Fibroblast of lung (primary cell): Measurements from ENCODE around the gene PKIG. TPM values are rescaled to one million over a fixed set of nuclear protein-coding genes. Genes with fewer than 3 reads are reported as not detected.

Source experiments
- DNase-seq, 2 donors: peaks; one replicate each; pipeline versions ENCODE4 v3.0.0 to v3.0.0-alpha.2; 2010; ENCODE audit warnings: low read depth in 2 of 2
- H2AFZ ChIP-seq: 2 replicates; pipeline ENCODE4 v1.5.1; 2012; ENCODE audit warnings: low read length, control low read depth, inconsistent platforms
- H3K27ac ChIP-seq: 2 replicates; pipeline ENCODE4 v1.5.1; 2011; ENCODE audit warnings: low read length, control low read depth; ENCODE audit not compliant: insufficient read depth
- H3K27me3 ChIP-seq: 2 replicates; pipeline ENCODE4 v1.5.1; 2011; ENCODE audit warnings: mild to moderate bottlenecking, low read length; ENCODE audit not compliant: control insufficient read depth, insufficient read depth
- H3K36me3 ChIP-seq: 2 replicates; pipeline ENCODE4 v1.5.1; 2011; ENCODE audit warnings: low read length; ENCODE audit not compliant: control insufficient read depth, insufficient read depth
- H3K4me1 ChIP-seq: 2 replicates; pipeline ENCODE4 v1.5.1; 2011; ENCODE audit warnings: low read length; ENCODE audit not compliant: control insufficient read depth, insufficient read depth; ENCODE audit errors: extremely low read depth
- H3K4me2 ChIP-seq: 2 replicates; pipeline ENCODE4 v1.5.1; 2011; ENCODE audit warnings: low read length, control low read depth; ENCODE audit not compliant: insufficient read depth; ENCODE audit errors: extremely low read depth
- H3K4me3 ChIP-seq, 4 experiments: fragments of 200-600 bp in 1 of 4; sonication (generic) in 1 of 4; replicated peaks in 1 of 4; 2 replicates each; pipeline ENCODE4 v1.5.1; 2011 to 2016; ENCODE audit warnings: low read length in 4 of 4, low read depth in 3 of 4, mild to moderate bottlenecking in 3 of 4, control low read depth in 2 of 4, inconsistent platforms in 1 of 4, mixed read lengths in 1 of 4; ENCODE audit not compliant: insufficient read depth in 1 of 4; ENCODE audit errors: control extremely low read depth in 1 of 4
- H3K79me2 ChIP-seq: 2 replicates; pipeline ENCODE4 v1.5.1; 2012; ENCODE audit warnings: mild to moderate bottlenecking, low read length, inconsistent platforms; ENCODE audit not compliant: control insufficient read depth, insufficient read depth
- H3K9ac ChIP-seq: 2 replicates; pipeline ENCODE4 v1.5.1; 2011; ENCODE audit warnings: mild to moderate bottlenecking, low read length, control low read depth; ENCODE audit not compliant: insufficient read depth
- H3K9me3 ChIP-seq: 2 replicates; pipeline ENCODE4 v1.5.1; 2012; ENCODE audit warnings: low read depth, low read length; ENCODE audit not compliant: control insufficient read depth, insufficient read depth
- H4K20me1 ChIP-seq: 2 replicates; pipeline ENCODE4 v1.5.1; 2011; ENCODE audit warnings: low read length; ENCODE audit not compliant: control insufficient read depth, insufficient read depth; ENCODE audit errors: extremely low read depth
- CTCF ChIP-seq, 2 donors: IDR thresholded peaks in 1 of 2; conservative IDR thresholded peaks in 1 of 2; 1 replicate in 1 of 2; 2 replicates in 1 of 2; pipeline ENCODE4 v1.5.1; 2011 to 2012; ENCODE audit warnings: low read length in 2 of 2, control low read depth in 1 of 2, inconsistent platforms in 1 of 2, low read depth in 1 of 2, mild to moderate bottlenecking in 1 of 2
- EZH2 ChIP-seq: IDR thresholded peaks from 2 replicates; pipeline ENCODE4 v1.5.1; 2012; ENCODE audit warnings: low read length, control low read depth, mild to moderate bottlenecking; ENCODE audit errors: missing control alignments
- polyA plus RNA-seq, 2 donors: library from polyadenylated mRNA; depleted of rRNA in 1 of 2; stranded (reverse) in 1 of 2; unstranded in 1 of 2; fragments of >200 nt; gene quantifications; 2 replicates each; pipeline ENCODE4 v1.2.1, GENCODE V29; 2011 to 2012; ENCODE audit warnings: missing spikeins in 1 of 2
- total RNA-seq: library from RNA; depleted of rRNA; stranded (reverse); fragments of >200 nt; gene quantifications from 2 replicates; pipeline ENCODE4 v1.2.1, GENCODE V29; 2014

The PKIG gene
- total and polyA plus RNA-seq, 2 donors (not counting 1 experiment from before 2014, with no cell fraction given), result 192 to 234 TPM

- Histone ChIP-seq H3K27ac (no peak overlapping the region), H2AFZ (no peak overlapping the region), H3K4me3 (no peak overlapping the region), H4K20me1 (no peaks in the 10 kb centered on the region), H3K4me2 (no peak overlapping the region), H3K4me1 (no peaks in the 10 kb centered on the region), H3K79me2 (no peaks in the 10 kb centered on the region), H3K27me3 (no peaks in the 10 kb centered on the region), H3K9ac (no peak overlapping the region), H3K36me3 (no peaks in the 10 kb centered on the region), H3K9me3 (no peaks in the 10 kb centered on the region)
- no peak for DNase-seq
- TF ChIP-seq EZH2 (no peak), CTCF (conservative IDR thresholded peaks at IDR 0.05 in 1 of 2, IDR thresholded peaks at IDR 0.05 in 1 of 2; ENCODE audit: low read depth in 1 of 2, low read length in 2 of 2) (no peak)
Observed at GRCh38 chr20:44625361-44625760, 43.0 kb downstream of the PKIG start.

- no peaks in the 10 kb centered on the region for H4K20me1 ChIP-seq
- H2AFZ ChIP-seq, result no peak overlapping the region
- H3K9ac ChIP-seq, result no peak overlapping the region
- no peaks in the 10 kb centered on the region for H3K9me3 ChIP-seq
- TF ChIP-seq EZH2, result no peak
- TF ChIP-seq CTCF (conservative IDR thresholded peaks at IDR 0.05 in 1 of 2, IDR thresholded peaks at IDR 0.05 in 1 of 2; ENCODE audit: low read depth in 1 of 2, low read length in 2 of 2), result no peak
- no peaks in the 10 kb centered on the region for H3K79me2 ChIP-seq
- no peaks in the 10 kb centered on the region for H3K36me3 ChIP-seq
- no peaks in the 10 kb centered on the region for H3K4me1 ChIP-seq
- no peak overlapping the region for H3K4me3 ChIP-seq
- H3K27me3 ChIP-seq, result no peaks in the 10 kb centered on the region
- no peak for DNase-seq
- H3K4me2 ChIP-seq, result no peak overlapping the region
- no peak overlapping the region for H3K27ac ChIP-seq
Observed at GRCh38 chr20:44626278-44626677, 43.9 kb downstream of the PKIG start.

- TF ChIP-seq EZH2, result no peak
- TF ChIP-seq CTCF (conservative IDR thresholded peaks at IDR 0.05 in 1 of 2, IDR thresholded peaks at IDR 0.05 in 1 of 2; ENCODE audit: low read depth in 1 of 2, low read length in 2 of 2), result no peak
Observed at GRCh38 chr20:44627364-44628010, 45.1 kb downstream of the PKIG start.

More at GRCh38 chr20:44627364-44628010, 45.1 kb downstream of the PKIG start:
- Histone ChIP-seq H3K9me3 (no peaks in the 10 kb centered on the region), H3K4me3 (no peak overlapping the region), H3K27me3 (no peaks in the 10 kb centered on the region), H3K9ac (no peak overlapping the region), H3K27ac (no peak overlapping the region), H3K36me3 (no peaks in the 10 kb centered on the region), H2AFZ (no peak overlapping the region), H3K79me2 (no peaks in the 10 kb centered on the region), H3K4me2 (no peak overlapping the region), H3K4me1 (no peaks in the 10 kb centered on the region), H4K20me1 (no peaks in the 10 kb centered on the region)
- DNase-seq, result no peak
